WTC11 (cell line): Measurements from ENCODE around the gene PICK1. TPM values are rescaled to one million over a fixed set of nuclear protein-coding genes. Genes with fewer than 3 reads are reported as not detected.

ENCODE experiments used
- ATAC-seq: fragments of 200-7000 bp; cut with Tn5 transposase; 2 replicates; pipeline ENCODE4 v1.10.0; 2021; ENCODE audit warnings: mild to moderate bottlenecking, moderate library complexity
- CTCF ChIA-PET: fragments of 300-600 bp; sonication (Branson Sonifier 250); formaldehyde crosslinking; loops from one replicate; lab custom pipeline; 2021; ENCODE audit warnings: antibody characterized with exemption; lab: Charles Lee
- POLR2A ChIA-PET: fragments of 350-600 bp; sonication (Branson Sonifier 250); formaldehyde crosslinking; loops from one replicate; lab custom pipeline; 2021; ENCODE audit warnings: antibody characterized with exemption; lab: Charles Lee
- DNase-seq: peaks from one replicate; pipeline ENCODE4 v3.0.0; 2021; ENCODE audit warnings: low spot score
- H3K27ac Mint-ChIP-seq: 2 replicates; pipeline ENCODE4 v1.8.0; 2021; ENCODE audit warnings: mixed read lengths
- H3K27me3 Mint-ChIP-seq: 2 replicates; pipeline ENCODE4 v1.8.0; 2021; ENCODE audit warnings: low read depth, mild to moderate bottlenecking, moderate library complexity, mixed read lengths
- H3K36me3 Mint-ChIP-seq: 2 replicates; pipeline ENCODE4 v1.8.0; 2021; ENCODE audit warnings: mixed read lengths
- H3K4me1 Mint-ChIP-seq: 2 replicates; pipeline ENCODE4 v1.8.0; 2022; ENCODE audit warnings: mixed read lengths
- H3K4me3 Mint-ChIP-seq: 2 replicates; pipeline ENCODE4 v1.8.0; 2021; ENCODE audit warnings: mild to moderate bottlenecking, moderate library complexity, mixed read lengths
- H3K9me3 Mint-ChIP-seq: 2 replicates; pipeline ENCODE4 v1.8.0; 2021; ENCODE audit warnings: mixed read lengths
- ATF6 ChIP-seq: sonication (generic); formaldehyde crosslinking; IDR thresholded peaks from 2 replicates; pipeline ENCODE4 v1.8.1; 2023; ENCODE audit warnings: mild to moderate bottlenecking, missing genetic modification reagents
- CREB1 ChIP-seq: sonication (generic); formaldehyde crosslinking; IDR thresholded peaks from 2 replicates; pipeline ENCODE4 v1.8.0; 2023; ENCODE audit warnings: mild to moderate bottlenecking, missing genetic modification reagents
- FOXJ3 ChIP-seq: sonication (generic); formaldehyde crosslinking; IDR thresholded peaks from 2 replicates; pipeline ENCODE4 v1.9.0; 2021; ENCODE audit warnings: missing genetic modification reagents, mild to moderate bottlenecking, borderline replicate concordance
- FOXK1 ChIP-seq: sonication (generic); formaldehyde crosslinking; IDR thresholded peaks from 2 replicates; pipeline ENCODE4 v1.8.0; 2022; ENCODE audit warnings: mild to moderate bottlenecking, moderate library complexity, missing genetic modification reagents
- FOXP1 ChIP-seq: sonication (generic); formaldehyde crosslinking; IDR thresholded peaks from 2 replicates; pipeline ENCODE4 v1.8.0; 2022; ENCODE audit warnings: missing genetic modification reagents, mild to moderate bottlenecking, moderate library complexity, borderline replicate concordance
- HMGA2 ChIP-seq: fragments of 250-450 bp; sonication (Bioruptor Pico); IDR thresholded peaks from 2 replicates; pipeline ENCODE4 v1.4.0; 2021; ENCODE audit warnings: mild to moderate bottlenecking, moderate library complexity
- JAZF1 ChIP-seq: fragments of 250-450 bp; sonication (Bioruptor Pico); IDR thresholded peaks from 2 replicates; pipeline ENCODE4 v1.9.0; 2021; ENCODE audit warnings: moderate library complexity, mild to moderate bottlenecking, inconsistent platforms
- KAT7 ChIP-seq: sonication (generic); formaldehyde crosslinking; IDR thresholded peaks from 2 replicates; pipeline ENCODE4 v1.8.1; 2023; ENCODE audit warnings: missing genetic modification reagents, mild to moderate bottlenecking, borderline replicate concordance
- MAX ChIP-seq: sonication (generic); formaldehyde crosslinking; IDR thresholded peaks from 2 replicates; pipeline ENCODE4 v1.8.0; 2022; ENCODE audit warnings: mild to moderate bottlenecking, missing genetic modification reagents
- MYBL2 ChIP-seq: sonication (generic); formaldehyde crosslinking; IDR thresholded peaks from 2 replicates; pipeline ENCODE4 v1.8.1; 2023; ENCODE audit warnings: mild to moderate bottlenecking, moderate library complexity, missing genetic modification reagents
- NFATC4 ChIP-seq: fragments of 250-450 bp; sonication (Bioruptor Pico); IDR thresholded peaks from 2 replicates; pipeline ENCODE4 v1.9.0; 2021; ENCODE audit warnings: mild to moderate bottlenecking
- SMAD4 ChIP-seq: sonication (generic); formaldehyde crosslinking; IDR thresholded peaks from 2 replicates; pipeline ENCODE4 v1.8.0; 2022; ENCODE audit warnings: mild to moderate bottlenecking, missing genetic modification reagents
- SP1 ChIP-seq: sonication (generic); formaldehyde crosslinking; conservative IDR thresholded peaks from 2 replicates; pipeline ENCODE4 v1.8.1; 2022; ENCODE audit warnings: missing genetic modification reagents
- TCF7 ChIP-seq: sonication (generic); formaldehyde crosslinking; IDR thresholded peaks from 2 replicates; pipeline ENCODE4 v1.8.0; 2022; ENCODE audit warnings: mild to moderate bottlenecking, low read depth, missing genetic modification reagents, moderate library complexity
- TP53 ChIP-seq: sonication (generic); formaldehyde crosslinking; IDR thresholded peaks from 2 replicates; pipeline ENCODE4 v1.8.1; 2023; ENCODE audit warnings: mild to moderate bottlenecking, missing genetic modification reagents
- ZNF121 ChIP-seq: sonication (generic); formaldehyde crosslinking; IDR thresholded peaks from 2 replicates; pipeline ENCODE4 v1.8.0; 2023; ENCODE audit warnings: missing genetic modification reagents
- ZNF219 ChIP-seq: sonication (generic); formaldehyde crosslinking; IDR thresholded peaks from 2 replicates; pipeline ENCODE4 v1.8.0; 2023; ENCODE audit warnings: missing genetic modification reagents, mild to moderate bottlenecking, borderline replicate concordance
- ZNF263 ChIP-seq: sonication (generic); formaldehyde crosslinking; IDR thresholded peaks from 2 replicates; pipeline ENCODE4 v1.8.1; 2022; ENCODE audit warnings: low read depth, mild to moderate bottlenecking, moderate library complexity, missing genetic modification reagents
- ZNF281 ChIP-seq: sonication (generic); formaldehyde crosslinking; IDR thresholded peaks from 2 replicates; pipeline ENCODE4 v1.8.0; 2023; ENCODE audit warnings: mild to moderate bottlenecking, missing genetic modification reagents
- ZNF423 ChIP-seq: fragments of 250-450 bp; sonication (Bioruptor Pico); IDR thresholded peaks from 2 replicates; pipeline ENCODE4 v2.1.2; 2022; ENCODE audit warnings: mild to moderate bottlenecking, moderate library complexity
- total RNA-seq: library from RNA; stranded (reverse); gene quantifications from 3 replicates; pipeline ENCODE4 v1.2.3, GENCODE V29; 2021
- TF ChIP-seq, protein P1 (sequence below): sonication (generic); formaldehyde crosslinking; IDR thresholded peaks from 2 replicates; pipeline ENCODE4 v1.8.1; 2023; ENCODE audit warnings: mild to moderate bottlenecking, missing genetic modification reagents, moderate library complexity
- TF ChIP-seq, protein P2 (sequence below): fragments of 250-450 bp; sonication (Bioruptor Pico); IDR thresholded peaks from 2 replicates; pipeline ENCODE4 v1.8.0; 2021; ENCODE audit warnings: mild to moderate bottlenecking
- TF ChIP-seq, protein P3 (sequence below): sonication (generic); formaldehyde crosslinking; IDR thresholded peaks from 2 replicates; pipeline ENCODE4 v1.8.0; 2023; ENCODE audit warnings: missing genetic modification reagents

The PICK1 gene
- total RNA-seq, 1 experiment from 2014 or later: 33.4 TPM

DNA sequence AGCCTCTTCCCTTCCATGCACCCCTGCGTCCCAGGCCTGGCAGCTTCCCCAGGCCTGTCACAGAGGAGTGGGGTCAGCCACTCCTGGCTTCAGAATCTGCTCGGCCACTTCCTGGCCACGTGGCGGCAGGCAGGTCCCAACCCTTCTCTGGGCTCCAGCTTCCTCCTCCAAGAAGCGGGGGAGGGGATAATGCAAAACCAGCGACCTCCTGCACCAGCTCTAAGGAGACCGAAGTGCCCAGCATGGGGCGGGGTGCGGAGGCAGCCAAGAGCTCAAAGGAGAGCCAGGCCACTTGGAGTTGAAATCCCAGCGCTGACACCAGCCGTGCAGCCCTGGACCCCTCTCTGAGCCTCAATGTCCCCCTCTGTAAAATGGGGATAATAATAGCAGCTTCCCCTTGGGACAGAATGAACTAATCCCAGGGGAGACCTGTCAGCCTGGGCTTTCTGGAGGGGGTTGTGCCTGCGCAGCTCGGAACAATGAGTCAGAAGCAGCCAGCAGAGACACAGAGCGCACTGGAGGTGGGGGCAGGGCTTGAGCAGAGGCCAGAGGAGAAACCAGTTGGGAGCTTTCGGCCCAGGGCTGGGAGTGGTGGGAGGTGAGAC is 22.8 kb upstream of the PICK1 start (continued):
- TF ChIP-seq ZNF281 (CRISPR knock-in tag): peak; percentile 72
- 0 out of 2 replicates have a peak, but pooled peaks have one; percentile 45 for TF ChIP-seq ZNF423
- TF ChIP-seq, protein P1, sequence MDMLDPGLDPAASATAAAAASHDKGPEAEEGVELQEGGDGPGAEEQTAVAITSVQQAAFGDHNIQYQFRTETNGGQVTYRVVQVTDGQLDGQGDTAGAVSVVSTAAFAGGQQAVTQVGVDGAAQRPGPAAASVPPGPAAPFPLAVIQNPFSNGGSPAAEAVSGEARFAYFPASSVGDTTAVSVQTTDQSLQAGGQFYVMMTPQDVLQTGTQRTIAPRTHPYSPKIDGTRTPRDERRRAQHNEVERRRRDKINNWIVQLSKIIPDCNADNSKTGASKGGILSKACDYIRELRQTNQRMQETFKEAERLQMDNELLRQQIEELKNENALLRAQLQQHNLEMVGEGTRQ (CRISPR knock-in tag): peak; percentile 85
- TF ChIP-seq ZNF219: peak; percentile 55; the same call in 1 of the 2 replicates
- TF ChIP-seq HMGA2 (CRISPR knock-in tag): no peak
- peak; percentile 54; the same call in 1 of the 2 replicates for TF ChIP-seq FOXP1
- TF ChIP-seq MYBL2 (CRISPR knock-in tag): peak; percentile 65; the same call in 1 of the 2 replicates
- no peak for TF ChIP-seq TCF7 (CRISPR knock-in tag)
- no peak; the same call in 1 of the 2 replicates for TF ChIP-seq SP1 (CRISPR knock-in tag)
- 0 out of 2 replicates have a peak, but pooled peaks have one; percentile 62 for TF ChIP-seq TP53 (CRISPR knock-in tag)
- peak; percentile 96 for TF ChIP-seq MAX
- TF ChIP-seq FOXK1 (CRISPR knock-in tag): 0 out of 2 replicates have a peak, but pooled peaks have one; percentile 63
- no peak for TF ChIP-seq NFATC4 (CRISPR knock-in tag)
- 0 out of 2 replicates have a peak, but pooled peaks have one; percentile 12 for TF ChIP-seq ZNF121 (CRISPR knock-in tag)

GRCh38 chr22:38034884-38035529 is 22.2 kb upstream of the PICK1 start:
- Mint-ChIP-seq H3K36me3 (no peaks in the 10 kb centered on the region), H3K27ac (peak overlapping the region; percentile 72), H3K9me3 (no peaks in the 10 kb centered on the region), H3K27me3 (no peaks in the 10 kb centered on the region; the same call in 1 of the 2 replicates), H3K4me1 (peaks cover 31% of the 10 kb centered on the region), H3K4me3 (no peak overlapping the region)
- ChIA-PET POLR2A (interaction anchor here (0.9 to 1.8 kb wide), 6 partner anchors 10 to 129 kb away, joined by 3 to 6 read pairs (median 4); partner anchors contain the start of gene MICALL1), CTCF (interaction anchor here (0.6 to 2.4 kb wide), 18 partner anchors 8 to 378 kb away, joined by 3 to 58 read pairs (median 4); partner anchors contain the start of gene SOX10)
- peak; percentile 50; the same call in 1 of the 2 replicates for TF ChIP-seq ZNF121 (CRISPR knock-in tag)
- TF ChIP-seq SMAD4 (CRISPR knock-in tag): no peak
- no peak for TF ChIP-seq KAT7 (CRISPR knock-in tag)
- 0 out of 2 replicates have a peak, but pooled peaks have one; percentile 5 for TF ChIP-seq CREB1 (CRISPR knock-in tag)
- ATAC-seq (peak; percentile 4; the same call in 1 of the 2 replicates), DNase-seq (no peak)

- DNase-seq: no peak
- peak overlapping the region; percentile 72 for H3K27ac Mint-ChIP-seq
- H3K4me3 Mint-ChIP-seq: no peak overlapping the region
- peaks cover 30% of the 10 kb centered on the region for H3K4me1 Mint-ChIP-seq
- ChIA-PET POLR2A (no interaction called here), CTCF (no interaction called here)
- no peaks in the 10 kb centered on the region for H3K9me3 Mint-ChIP-seq
- ATAC-seq: no peak
- TF ChIP-seq ATF6 (CRISPR knock-in tag) (no peak), SP1 (CRISPR knock-in tag) (no peak), ZNF121 (CRISPR knock-in tag) (no peak), CREB1 (CRISPR knock-in tag) (no peak), ZNF263 (no peak), FOXJ3 (CRISPR knock-in tag) (no peak), JAZF1 (no peak), FOXK1 (CRISPR knock-in tag) (no peak)
- TF ChIP-seq, protein P2, sequence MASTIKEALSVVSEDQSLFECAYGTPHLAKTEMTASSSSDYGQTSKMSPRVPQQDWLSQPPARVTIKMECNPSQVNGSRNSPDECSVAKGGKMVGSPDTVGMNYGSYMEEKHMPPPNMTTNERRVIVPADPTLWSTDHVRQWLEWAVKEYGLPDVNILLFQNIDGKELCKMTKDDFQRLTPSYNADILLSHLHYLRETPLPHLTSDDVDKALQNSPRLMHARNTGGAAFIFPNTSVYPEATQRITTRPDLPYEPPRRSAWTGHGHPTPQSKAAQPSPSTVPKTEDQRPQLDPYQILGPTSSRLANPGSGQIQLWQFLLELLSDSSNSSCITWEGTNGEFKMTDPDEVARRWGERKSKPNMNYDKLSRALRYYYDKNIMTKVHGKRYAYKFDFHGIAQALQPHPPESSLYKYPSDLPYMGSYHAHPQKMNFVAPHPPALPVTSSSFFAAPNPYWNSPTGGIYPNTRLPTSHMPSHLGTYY: no peak
- TF ChIP-seq, protein P1 (CRISPR knock-in tag): no peak
- TF ChIP-seq, protein P3, sequence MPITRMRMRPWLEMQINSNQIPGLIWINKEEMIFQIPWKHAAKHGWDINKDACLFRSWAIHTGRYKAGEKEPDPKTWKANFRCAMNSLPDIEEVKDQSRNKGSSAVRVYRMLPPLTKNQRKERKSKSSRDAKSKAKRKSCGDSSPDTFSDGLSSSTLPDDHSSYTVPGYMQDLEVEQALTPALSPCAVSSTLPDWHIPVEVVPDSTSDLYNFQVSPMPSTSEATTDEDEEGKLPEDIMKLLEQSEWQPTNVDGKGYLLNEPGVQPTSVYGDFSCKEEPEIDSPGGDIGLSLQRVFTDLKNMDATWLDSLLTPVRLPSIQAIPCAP (CRISPR knock-in tag): no peak
- no peaks in the 10 kb centered on the region; the same call in none of the 2 replicates for H3K27me3 Mint-ChIP-seq
- H3K36me3 Mint-ChIP-seq: no peaks in the 10 kb centered on the region
Observed at GRCh38 chr22:38035530-38035885, 21.7 kb upstream of the PICK1 start.
